ENCODE measurements around the gene CHP1. TPM values are rescaled to one million over a fixed set of nuclear protein-coding genes. Genes with fewer than 3 reads are reported as not detected.
A peak's percentile ranks its signal among the peaks of the same experiment; 100 is the strongest.

Gene CHP1
- total and polyA plus RNA-seq, 9 of the 15 experiments (the other 6 are each of a cell fraction or from before 2014, with no cell fraction given): 31.7 to 83.4 (median 67.6) TPM

DNA sequence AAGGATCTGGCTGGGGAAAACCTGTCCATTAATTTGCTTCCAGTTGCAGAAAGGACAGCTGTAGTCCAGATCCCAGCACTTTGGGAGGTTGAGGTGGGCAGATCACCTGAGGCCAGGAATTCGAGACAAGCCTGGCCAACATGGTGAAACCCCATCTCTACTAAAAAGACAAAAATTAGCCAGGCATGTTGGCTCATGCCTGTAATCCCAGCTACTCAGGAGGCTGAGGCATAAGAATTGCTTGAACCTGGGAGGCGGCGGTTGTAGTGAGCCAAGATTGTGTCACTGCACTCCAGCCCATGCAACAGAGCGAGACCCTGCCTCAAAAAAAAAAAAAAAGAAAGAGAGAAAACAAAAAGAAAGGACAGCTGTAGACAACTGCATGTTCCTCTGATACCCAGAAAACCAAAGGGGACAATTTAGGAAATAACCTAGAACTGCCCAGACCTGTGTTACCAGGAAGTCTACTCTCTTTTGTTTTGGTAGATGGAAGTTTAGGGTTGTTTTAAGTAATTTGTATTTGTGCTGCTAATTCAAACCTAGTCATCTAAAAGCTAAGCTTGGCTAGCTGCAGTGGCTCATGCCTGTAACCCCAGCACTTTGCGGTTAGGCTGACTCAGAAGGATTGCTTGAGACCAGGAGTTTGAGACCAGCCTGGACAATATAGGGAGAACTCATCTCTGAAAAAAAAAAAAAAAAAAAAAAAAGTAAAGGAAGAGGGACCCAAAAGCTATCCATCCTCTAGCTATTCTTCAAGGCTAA, 23.2 kb upstream of the CHP1 start:
- FAIRE-seq: peak; percentile 69
- H3K79me2 ChIP-seq (ENCODE audit: control insufficient read depth, insufficient read depth, low read length): no peaks in the 10 kb centered on the region
- no peak overlapping the region for H3K4me2 ChIP-seq (ENCODE audit: insufficient read depth, low read length)
- no peak overlapping the region for H3K9ac ChIP-seq (ENCODE audit: insufficient read depth in 1 of 2, low read depth in 2 of 2, low read length in 2 of 2)
- no peaks in the 10 kb centered on the region for H3K9me1 ChIP-seq (ENCODE audit: control insufficient read depth, insufficient read depth, low read length)
- TF ChIP-seq KLF1 (tag; IDR thresholded peaks at IDR 0.05): no peak
- TF ChIP-seq ZNF384 (IDR thresholded peaks at IDR 0.05; ENCODE audit: low read depth, low read length): peak; percentile 31; the same call in 1 of the 2 replicates
- no peak for TF ChIP-seq RFX1 (IDR thresholded peaks at IDR 0.05)
- TF ChIP-seq, protein P1, sequence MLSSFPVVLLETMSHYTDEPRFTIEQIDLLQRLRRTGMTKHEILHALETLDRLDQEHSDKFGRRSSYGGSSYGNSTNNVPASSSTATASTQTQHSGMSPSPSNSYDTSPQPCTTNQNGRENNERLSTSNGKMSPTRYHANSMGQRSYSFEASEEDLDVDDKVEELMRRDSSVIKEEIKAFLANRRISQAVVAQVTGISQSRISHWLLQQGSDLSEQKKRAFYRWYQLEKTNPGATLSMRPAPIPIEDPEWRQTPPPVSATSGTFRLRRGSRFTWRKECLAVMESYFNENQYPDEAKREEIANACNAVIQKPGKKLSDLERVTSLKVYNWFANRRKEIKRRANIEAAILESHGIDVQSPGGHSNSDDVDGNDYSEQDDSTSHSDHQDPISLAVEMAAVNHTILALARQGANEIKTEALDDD (IDR thresholded peaks at IDR 0.05): peak; percentile 74
- TF ChIP-seq FOXK1 (CRISPR knock-in tag; IDR thresholded peaks at IDR 0.05; ENCODE audit: borderline replicate concordance): no peak
- peak; percentile 50 for TF ChIP-seq FOSL1 (tag; conservative IDR thresholded peaks at IDR 0.05)
- no peaks in the 10 kb centered on the region; a peak in 1 of 5 replicates for H3K27me3 ChIP-seq (ENCODE audit: control insufficient read depth in 2 of 2, insufficient read depth in 2 of 2, low read length in 2 of 2)
- H3K9me3 ChIP-seq (replicated peaks; ENCODE audit: control insufficient read depth, insufficient read depth, low read depth, low read length): no peaks in the 10 kb centered on the region
- ChIA-PET POLR2A (no interaction called here), CTCF (ENCODE audit: low intra/inter-chr PET ratio) (no interaction called here)
- no peak for DNase-seq (ENCODE audit: extremely low read depth in 1 of 4, low spot score in 3 of 4)
- H2AFZ ChIP-seq (ENCODE audit: low read depth, low read length): no peak overlapping the region
- WGBS (ENCODE audit: insufficient coverage, low coverage, missing lambda C conversion rate): 50% methylated on average over 4 of the region's 5 CpGs
- H3K4me1 ChIP-seq (replicated peaks in 1 of 2; ENCODE audit: control insufficient read depth in 2 of 2, insufficient read depth in 2 of 2, low read length in 2 of 2): no peaks in the 10 kb centered on the region; a peak in 2 of 5 replicates
- ATAC-seq: peak; percentile 64; the same call in 2 of the 3 replicates
- H3K4me3 ChIP-seq: no peak overlapping the region
- H3K27ac ChIP-seq (ENCODE audit: extremely low read depth, low read depth, low read length): no peak overlapping the region
- H3K36me3 ChIP-seq (ENCODE audit: control insufficient read depth, insufficient read depth, low read length): no peaks in the 10 kb centered on the region
- intact Hi-C loops (cut with micrococcal nuclease): no loop called here
- no TSS peak for BruUV-seq (replicated peaks)
- H4K20me1 ChIP-seq (replicated peaks; ENCODE audit: control insufficient read depth, insufficient read depth, low read length): no peaks in the 10 kb centered on the region
- in situ Hi-C loops (cut with MboI): no loop called here

Measured in K562 (cell line).